OCI-LY1 (cell line): ENCODE measurements around the gene VWCE.

ENCODE experiments used
- H2AFZ ChIP-seq: fragments of 200-600 bp; sonication (generic), shearing (Covaris generic); 2 replicates; pipeline ENCODE4 v1.6.0; 2014; ENCODE audit warnings: antibody characterized with exemption, mild to moderate bottlenecking, low read length
- H3F3A ChIP-seq: fragments of 200-600 bp; sonication (generic), shearing (Covaris generic); 2 replicates; pipeline ENCODE4 v1.6.0; 2014; ENCODE audit warnings: mild to moderate bottlenecking, antibody characterized with exemption, low read length, moderate library complexity; ENCODE audit not compliant: insufficient read depth
- H3K27ac ChIP-seq: fragments of 200-600 bp; sonication (generic); 2 replicates; pipeline ENCODE4 v1.5.1; 2014; ENCODE audit warnings: low read length, mixed run types, mild to moderate bottlenecking, low read depth; ENCODE audit not compliant: poor library complexity, severe bottlenecking
- H3K27me3 ChIP-seq: fragments of 200-600 bp; sonication (generic); 2 replicates; pipeline ENCODE4 v1.6.0; 2014; ENCODE audit warnings: antibody characterized with exemption, mild to moderate bottlenecking, low read length, moderate library complexity; ENCODE audit not compliant: insufficient read depth
- H3K36me3 ChIP-seq: fragments of 200-600 bp; sonication (generic); 2 replicates; pipeline ENCODE4 v1.6.1; 2014; ENCODE audit warnings: mild to moderate bottlenecking, antibody characterized with exemption, low read length, moderate library complexity, mixed read lengths; ENCODE audit not compliant: insufficient read depth
- H3K4me1 ChIP-seq: fragments of 200-600 bp; sonication (generic); 2 replicates; pipeline ENCODE4 v1.5.1; 2014; ENCODE audit warnings: mild to moderate bottlenecking, low read length, moderate library complexity; ENCODE audit not compliant: insufficient read depth, severe bottlenecking
- H3K4me2 ChIP-seq: fragments of 200-600 bp; sonication (generic), shearing (Covaris generic); 2 replicates; pipeline ENCODE4 v1.6.1; 2014; ENCODE audit warnings: low read length
- H3K4me3 ChIP-seq: fragments of 200-600 bp; sonication (generic); 2 replicates; pipeline ENCODE4 v1.5.1; 2014; ENCODE audit warnings: low read length, low read depth, mild to moderate bottlenecking, mixed read lengths; ENCODE audit not compliant: poor library complexity, severe bottlenecking
- H3K79me2 ChIP-seq: fragments of 200-600 bp; shearing (Covaris generic); 2 replicates; pipeline ENCODE4 v1.6.1; 2016; ENCODE audit warnings: mixed run types, low read length, mixed read lengths; ENCODE audit not compliant: insufficient read depth
- H3K9ac ChIP-seq: fragments of 200-600 bp; sonication (generic), shearing (Covaris generic); 2 replicates; pipeline ENCODE4 v1.6.1; 2014; ENCODE audit warnings: mild to moderate bottlenecking, low read length, mixed read lengths
- H3K9me2 ChIP-seq: fragments of 200-600 bp; sonication (generic), shearing (Covaris generic); 2 replicates; pipeline ENCODE4 v1.6.1; 2014; ENCODE audit warnings: low read depth, mild to moderate bottlenecking, low read length, mixed read lengths
- H3K9me3 ChIP-seq: fragments of 200-600 bp; shearing (Covaris generic); 2 replicates; pipeline ENCODE4 v1.6.1; 2014; ENCODE audit warnings: low read length, mixed read lengths
- H4K20me1 ChIP-seq: fragments of 200-600 bp; sonication (generic), shearing (Covaris generic); 2 replicates; pipeline ENCODE4 v1.6.0; 2016; ENCODE audit warnings: mild to moderate bottlenecking, low read length; ENCODE audit not compliant: insufficient read depth
- CTCF ChIP-seq: fragments of 200-600 bp; sonication (generic), shearing (Covaris generic); IDR thresholded peaks from 2 replicates; pipeline ENCODE4 v1.5.1; 2017; ENCODE audit warnings: mild to moderate bottlenecking, antibody characterized with exemption, low read length, moderate library complexity, mixed read lengths
- EZH2 ChIP-seq: fragments of 200-600 bp; sonication (generic), shearing (Covaris generic); IDR thresholded peaks from 2 replicates; pipeline ENCODE4 v1.8.0; 2017; ENCODE audit warnings: borderline replicate concordance, mixed run types, mild to moderate bottlenecking, antibody characterized with exemption, low read length, moderate library complexity, mixed read lengths

Gene VWCE

GRCh38 chr11:61266602-61267001 lies 28.5 kb downstream of the VWCE start:
- no peaks in the 10 kb centered on the region for H4K20me1 ChIP-seq

GRCh38 chr11:61265357-61265756 lies 29.8 kb downstream of the VWCE start:
- H3K4me3 ChIP-seq, result no peak overlapping the region
- H3K27me3 ChIP-seq, result no peaks in the 10 kb centered on the region; the same call in 1 of the 2 replicates
- H3K36me3 ChIP-seq, result no peaks in the 10 kb centered on the region
- no peak for TF ChIP-seq CTCF
- no peak for TF ChIP-seq EZH2
- H3F3A ChIP-seq, result no peaks in the 10 kb centered on the region
- no peaks in the 10 kb centered on the region for H3K9me3 ChIP-seq
- no peak overlapping the region for H3K27ac ChIP-seq
- H3K9me2 ChIP-seq, result no peaks in the 10 kb centered on the region
- H2AFZ ChIP-seq, result no peak overlapping the region
- H3K9ac ChIP-seq, result no peak overlapping the region
- no peaks in the 10 kb centered on the region for H4K20me1 ChIP-seq
- no peak overlapping the region for H3K4me2 ChIP-seq
- no peaks in the 10 kb centered on the region for H3K4me1 ChIP-seq
- no peaks in the 10 kb centered on the region for H3K79me2 ChIP-seq

More at GRCh38 chr11:61266602-61267001, 28.5 kb downstream of the VWCE start:
- no peaks in the 10 kb centered on the region for H3K36me3 ChIP-seq
- H3K9ac ChIP-seq, result no peak overlapping the region
- no peak overlapping the region for H3K27ac ChIP-seq
- no peak overlapping the region for H3K4me3 ChIP-seq
- H3F3A ChIP-seq, result no peaks in the 10 kb centered on the region
- H3K79me2 ChIP-seq, result no peaks in the 10 kb centered on the region
- no peaks in the 10 kb centered on the region; the same call in 1 of the 2 replicates for H3K27me3 ChIP-seq
- no peak overlapping the region for H3K4me2 ChIP-seq
- H3K4me1 ChIP-seq, result no peaks in the 10 kb centered on the region
- no peak for TF ChIP-seq EZH2
- no peak for TF ChIP-seq CTCF
- H3K9me2 ChIP-seq, result no peaks in the 10 kb centered on the region
- H3K9me3 ChIP-seq, result no peaks in the 10 kb centered on the region
- no peak overlapping the region for H2AFZ ChIP-seq

- H3K9ac ChIP-seq, result no peak overlapping the region
- no peaks in the 10 kb centered on the region for H3K79me2 ChIP-seq
- no peak for TF ChIP-seq EZH2
- TF ChIP-seq CTCF, result no peak
These were observed 30.3 kb downstream of the VWCE start for GRCh38 chr11:61264795-61265194.

More at GRCh38 chr11:61264795-61265194, 30.3 kb downstream of the VWCE start:
- Histone ChIP-seq H3K4me3 (no peak overlapping the region), H4K20me1 (no peaks in the 10 kb centered on the region), H2AFZ (no peak overlapping the region), H3K4me1 (no peaks in the 10 kb centered on the region), H3K4me2 (no peak overlapping the region), H3K9me3 (no peaks in the 10 kb centered on the region), H3K36me3 (no peaks in the 10 kb centered on the region), H3K27me3 (no peaks in the 10 kb centered on the region; the same call in 1 of the 2 replicates), H3K9me2 (no peaks in the 10 kb centered on the region), H3K27ac (no peak overlapping the region), H3F3A (no peaks in the 10 kb centered on the region)
